Ishikawa (cell line): ENCODE results near the gene ACKR2.

Experiments used
- CEBPB ChIP-seq: IDR thresholded peaks from 2 replicates; pipeline ENCODE4 v1.6.1; 2012
- CREB1 ChIP-seq: IDR thresholded peaks from 2 replicates; pipeline ENCODE4 v1.6.1; 2012; ENCODE audit warnings: low read depth
- EP300 ChIP-seq: IDR thresholded peaks from 2 replicates; pipeline ENCODE4 v1.6.1; 2012; ENCODE audit warnings: borderline replicate concordance
- FOXM1 ChIP-seq: IDR thresholded peaks from 2 replicates; pipeline ENCODE4 v1.6.1; 2012; ENCODE audit warnings: low read depth, borderline replicate concordance
- NFIC ChIP-seq: IDR thresholded peaks from 2 replicates; pipeline ENCODE4 v1.6.1; 2012
- RAD21 ChIP-seq: IDR thresholded peaks from 2 replicates; pipeline ENCODE4 v1.6.1; 2012; ENCODE audit warnings: low read depth
- TAF1 ChIP-seq: IDR thresholded peaks from 2 replicates; pipeline ENCODE4 v1.6.1; 2012; ENCODE audit warnings: low read depth, mild to moderate bottlenecking
- TCF12 ChIP-seq: IDR thresholded peaks from 2 replicates; pipeline ENCODE4 v1.6.1; 2012; ENCODE audit warnings: low read depth
- TEAD4 ChIP-seq: IDR thresholded peaks from 2 replicates; pipeline ENCODE4 v1.6.1; 2012
- YY1 ChIP-seq: IDR thresholded peaks from 2 replicates; pipeline ENCODE4 v1.6.1; 2012; ENCODE audit warnings: low read depth
- TF ChIP-seq, protein P1 (sequence below): IDR thresholded peaks from 2 replicates; pipeline ENCODE4 v1.6.1; 2012; ENCODE audit warnings: low read depth, mild to moderate bottlenecking
- TF ChIP-seq, protein P2 (sequence below): IDR thresholded peaks from 2 replicates; pipeline ENCODE4 v1.6.1; 2012
- TF ChIP-seq, protein P3 (sequence below): IDR thresholded peaks from 2 replicates; pipeline ENCODE4 v1.6.1; 2012

DNA sequence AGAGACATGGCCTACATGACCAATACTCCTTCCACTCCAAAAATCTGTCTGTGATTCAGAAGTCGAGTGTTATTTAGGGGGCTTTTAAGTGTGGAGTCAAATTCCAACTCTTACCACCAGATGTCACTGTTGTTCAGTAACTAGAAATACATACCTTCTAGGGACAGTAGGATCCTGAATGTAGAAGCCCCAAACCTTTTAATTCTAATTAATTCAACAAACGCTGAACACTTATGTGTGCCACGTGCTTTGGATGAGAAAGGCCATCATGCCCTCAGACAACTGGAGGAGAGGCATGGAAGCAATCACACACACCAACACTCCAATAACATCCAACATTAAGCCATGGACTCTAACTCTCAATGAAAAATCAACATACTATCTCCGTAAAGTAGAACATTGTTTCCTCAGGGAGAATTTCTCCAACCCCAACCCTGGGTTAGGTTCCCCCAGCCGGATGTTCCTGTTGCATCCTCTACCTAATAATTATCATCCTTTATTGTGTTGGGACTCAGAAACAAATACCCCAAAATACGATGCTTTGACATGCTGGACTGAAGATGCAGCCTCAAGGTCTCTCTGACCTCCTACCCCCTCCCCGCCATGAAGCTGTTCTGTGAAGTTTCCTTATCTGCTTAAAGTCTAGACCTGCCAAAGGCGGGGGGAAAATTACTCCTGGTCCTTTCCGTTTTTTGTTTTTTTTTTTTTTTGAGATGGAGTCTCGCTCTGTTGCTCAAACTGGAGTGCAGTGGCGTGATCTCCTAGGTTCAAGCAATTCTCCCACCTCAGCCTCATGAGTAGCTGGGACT, 28.1 kb upstream of the ACKR2 start:
- no peak for TF ChIP-seq CEBPB
- TF ChIP-seq, protein P1, sequence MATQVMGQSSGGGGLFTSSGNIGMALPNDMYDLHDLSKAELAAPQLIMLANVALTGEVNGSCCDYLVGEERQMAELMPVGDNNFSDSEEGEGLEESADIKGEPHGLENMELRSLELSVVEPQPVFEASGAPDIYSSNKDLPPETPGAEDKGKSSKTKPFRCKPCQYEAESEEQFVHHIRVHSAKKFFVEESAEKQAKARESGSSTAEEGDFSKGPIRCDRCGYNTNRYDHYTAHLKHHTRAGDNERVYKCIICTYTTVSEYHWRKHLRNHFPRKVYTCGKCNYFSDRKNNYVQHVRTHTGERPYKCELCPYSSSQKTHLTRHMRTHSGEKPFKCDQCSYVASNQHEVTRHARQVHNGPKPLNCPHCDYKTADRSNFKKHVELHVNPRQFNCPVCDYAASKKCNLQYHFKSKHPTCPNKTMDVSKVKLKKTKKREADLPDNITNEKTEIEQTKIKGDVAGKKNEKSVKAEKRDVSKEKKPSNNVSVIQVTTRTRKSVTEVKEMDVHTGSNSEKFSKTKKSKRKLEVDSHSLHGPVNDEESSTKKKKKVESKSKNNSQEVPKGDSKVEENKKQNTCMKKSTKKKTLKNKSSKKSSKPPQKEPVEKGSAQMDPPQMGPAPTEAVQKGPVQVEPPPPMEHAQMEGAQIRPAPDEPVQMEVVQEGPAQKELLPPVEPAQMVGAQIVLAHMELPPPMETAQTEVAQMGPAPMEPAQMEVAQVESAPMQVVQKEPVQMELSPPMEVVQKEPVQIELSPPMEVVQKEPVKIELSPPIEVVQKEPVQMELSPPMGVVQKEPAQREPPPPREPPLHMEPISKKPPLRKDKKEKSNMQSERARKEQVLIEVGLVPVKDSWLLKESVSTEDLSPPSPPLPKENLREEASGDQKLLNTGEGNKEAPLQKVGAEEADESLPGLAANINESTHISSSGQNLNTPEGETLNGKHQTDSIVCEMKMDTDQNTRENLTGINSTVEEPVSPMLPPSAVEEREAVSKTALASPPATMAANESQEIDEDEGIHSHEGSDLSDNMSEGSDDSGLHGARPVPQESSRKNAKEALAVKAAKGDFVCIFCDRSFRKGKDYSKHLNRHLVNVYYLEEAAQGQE, result no peak
- TF ChIP-seq, protein P2, sequence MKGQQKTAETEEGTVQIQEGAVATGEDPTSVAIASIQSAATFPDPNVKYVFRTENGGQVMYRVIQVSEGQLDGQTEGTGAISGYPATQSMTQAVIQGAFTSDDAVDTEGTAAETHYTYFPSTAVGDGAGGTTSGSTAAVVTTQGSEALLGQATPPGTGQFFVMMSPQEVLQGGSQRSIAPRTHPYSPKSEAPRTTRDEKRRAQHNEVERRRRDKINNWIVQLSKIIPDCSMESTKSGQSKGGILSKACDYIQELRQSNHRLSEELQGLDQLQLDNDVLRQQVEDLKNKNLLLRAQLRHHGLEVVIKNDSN, result no peak
- peak; percentile 70 for TF ChIP-seq RAD21
- no peak for TF ChIP-seq YY1
- TF ChIP-seq EP300, result no peak
- no peak for TF ChIP-seq FOXM1
- no peak for TF ChIP-seq TAF1
- TF ChIP-seq, protein P3, sequence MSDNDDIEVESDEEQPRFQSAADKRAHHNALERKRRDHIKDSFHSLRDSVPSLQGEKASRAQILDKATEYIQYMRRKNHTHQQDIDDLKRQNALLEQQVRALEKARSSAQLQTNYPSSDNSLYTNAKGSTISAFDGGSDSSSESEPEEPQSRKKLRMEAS, result no peak
- TF ChIP-seq CREB1, result no peak
- no peak for TF ChIP-seq TEAD4
- no peak for TF ChIP-seq TCF12
- TF ChIP-seq NFIC, result no peak
